ENCODE measurements around the gene IZUMO4.

- TF ChIP-seq CTCF (IDR thresholded peaks at IDR 0.05) (no peak), POLR2A (IDR thresholded peaks at IDR 0.05) (no peak)
Measured at GRCh38 chr19:2077398-2077797, 19.3 kb upstream of the IZUMO4 start.
